Measurements from ENCODE around the gene WFS1. TPM values are rescaled to one million over a fixed set of nuclear protein-coding genes. Genes with fewer than 3 reads are reported as not detected.

Gene WFS1
- total and polyA plus RNA-seq, 2 of the 4 experiments (the other 2 are of a cell fraction) = 9.7 to 42.4 TPM

DNA sequence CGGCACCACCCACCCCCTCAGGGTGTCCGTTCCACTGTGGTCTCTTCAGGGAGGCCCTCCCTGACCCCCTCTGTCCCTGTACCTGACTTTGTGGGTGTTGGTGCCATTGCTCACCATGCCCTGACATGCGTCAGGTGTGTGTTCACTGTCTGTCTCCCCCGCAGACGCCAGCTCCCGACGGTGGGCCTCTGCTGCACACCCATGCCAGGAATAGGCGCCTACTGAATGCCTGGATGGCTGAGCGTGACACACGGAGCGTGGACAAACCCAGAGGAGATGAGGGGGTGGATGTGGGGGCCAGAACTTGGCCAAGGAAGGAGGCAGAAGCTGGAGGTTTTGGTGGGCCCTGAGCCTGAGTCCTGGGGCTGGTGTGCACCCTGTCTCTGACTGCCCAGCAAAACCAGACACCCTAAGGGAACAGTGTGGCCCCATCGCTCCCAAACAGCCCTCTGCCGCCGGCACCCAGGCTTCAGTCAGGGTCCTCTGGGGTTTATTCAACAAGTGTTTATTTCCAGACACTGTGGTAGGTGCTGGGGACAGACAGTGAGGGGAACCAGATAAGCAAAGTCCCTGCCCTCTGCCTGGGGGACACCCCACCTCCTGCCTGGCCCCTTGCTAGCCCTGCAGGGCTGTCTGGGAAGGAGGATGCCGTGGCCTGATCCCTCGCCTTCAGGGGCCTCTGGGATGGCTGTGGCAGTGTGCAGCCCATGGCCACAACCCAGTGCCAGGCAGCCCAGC is 76.9 kb downstream of the WFS1 start:
- H2BK120ac ChIP-seq (ENCODE audit: low read depth, low read length) = no peak overlapping the region
- H2BK15ac ChIP-seq (ENCODE audit: low read depth, low read length) = no peak overlapping the region
- no peak overlapping the region for H3K27ac ChIP-seq (ENCODE audit: insufficient read depth, low read length)
- H2AFZ ChIP-seq (replicated peaks; ENCODE audit: low read length, poor library complexity) = no peak overlapping the region
- H2AK9ac ChIP-seq (replicated peaks; ENCODE audit: low read depth, low read length, poor library complexity) = no peak overlapping the region
- no peaks in the 10 kb centered on the region for H3K9me1 ChIP-seq (ENCODE audit: insufficient read depth, low read length)
- no peaks in the 10 kb centered on the region for H3K79me1 ChIP-seq (ENCODE audit: low read depth in 1 of 2, low read length in 2 of 2)
- no peaks in the 10 kb centered on the region for H3K9me3 ChIP-seq (ENCODE audit: control insufficient read depth, insufficient read depth, low read length)
- H4K91ac ChIP-seq (ENCODE audit: insufficient read depth, low read depth, low read length) = no peak overlapping the region
- no peak overlapping the region for H2AK5ac ChIP-seq (ENCODE audit: low read depth, low read length)
- H3K9ac ChIP-seq (ENCODE audit: low read depth, low read length) = no peak overlapping the region
- peaks cover 13% of the 10 kb centered on the region for H3K27me3 ChIP-seq (ENCODE audit: control insufficient read depth, insufficient read depth, low read length)
- H3K23ac ChIP-seq (ENCODE audit: low read depth, low read length) = no peak overlapping the region
- H4K20me1 ChIP-seq (ENCODE audit: insufficient read depth, low read length) = no peaks in the 10 kb centered on the region
- dilution Hi-C loops (cut with HindIII; ENCODE audit: low sequenced_read_pairs, unreplicated experiment) (no loop called here), in situ Hi-C loops (cut with MboI; ENCODE audit: low sequenced_read_pairs) (no loop called here), intact Hi-C loops (cut with micrococcal nuclease) (no loop called here)
- no peak overlapping the region for H4K8ac ChIP-seq (ENCODE audit: low read depth in 2 of 2, low read length in 2 of 2)
- no peak overlapping the region for H2BK5ac ChIP-seq (ENCODE audit: low read depth, low read length, poor library complexity, severe bottlenecking)
- H3K56ac ChIP-seq (ENCODE audit: extremely low read depth, insufficient read depth, low read length) = no peak overlapping the region
- TF ChIP-seq NFE2L2 (IDR thresholded peaks at IDR 0.05; ENCODE audit: low read depth, low read length) (no peak), RAD21 (IDR thresholded peaks at IDR 0.05; ENCODE audit: low read length) (no peak), SMC3 (IDR thresholded peaks at IDR 0.05; ENCODE audit: low read depth, low read length) (no peak), MXI1 (IDR thresholded peaks at IDR 0.05; ENCODE audit: borderline replicate concordance, low read depth, low read length) (no peak), RCOR1 (IDR thresholded peaks at IDR 0.05; ENCODE audit: insufficient replicate concordance, low read length) (no peak), FOS (IDR thresholded peaks at IDR 0.05; ENCODE audit: low read depth, low read length) (no peak), BHLHE40 (IDR thresholded peaks at IDR 0.05; ENCODE audit: low read depth, low read length) (no peak), MAFK (IDR thresholded peaks at IDR 0.05; ENCODE audit: low read depth, low read length) (no peak), POLR2A (IDR thresholded peaks at IDR 0.05; ENCODE audit: low read depth, low read length) (no peak), MAZ (IDR thresholded peaks at IDR 0.05; ENCODE audit: borderline replicate concordance, low read depth, low read length) (no peak), CHD1 (IDR thresholded peaks at IDR 0.05; ENCODE audit: low read depth, low read length) (no peak), RFX5 (IDR thresholded peaks at IDR 0.05; ENCODE audit: low read depth, low read length) (no peak), CEBPB (IDR thresholded peaks at IDR 0.05; ENCODE audit: low read depth, low read length) (no peak)
- TF ChIP-seq, protein P1, sequence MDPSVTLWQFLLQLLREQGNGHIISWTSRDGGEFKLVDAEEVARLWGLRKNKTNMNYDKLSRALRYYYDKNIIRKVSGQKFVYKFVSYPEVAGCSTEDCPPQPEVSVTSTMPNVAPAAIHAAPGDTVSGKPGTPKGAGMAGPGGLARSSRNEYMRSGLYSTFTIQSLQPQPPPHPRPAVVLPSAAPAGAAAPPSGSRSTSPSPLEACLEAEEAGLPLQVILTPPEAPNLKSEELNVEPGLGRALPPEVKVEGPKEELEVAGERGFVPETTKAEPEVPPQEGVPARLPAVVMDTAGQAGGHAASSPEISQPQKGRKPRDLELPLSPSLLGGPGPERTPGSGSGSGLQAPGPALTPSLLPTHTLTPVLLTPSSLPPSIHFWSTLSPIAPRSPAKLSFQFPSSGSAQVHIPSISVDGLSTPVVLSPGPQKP (IDR thresholded peaks at IDR 0.05; ENCODE audit: borderline replicate concordance, low read depth, low read length) = no peak
- TF ChIP-seq, protein P2, sequence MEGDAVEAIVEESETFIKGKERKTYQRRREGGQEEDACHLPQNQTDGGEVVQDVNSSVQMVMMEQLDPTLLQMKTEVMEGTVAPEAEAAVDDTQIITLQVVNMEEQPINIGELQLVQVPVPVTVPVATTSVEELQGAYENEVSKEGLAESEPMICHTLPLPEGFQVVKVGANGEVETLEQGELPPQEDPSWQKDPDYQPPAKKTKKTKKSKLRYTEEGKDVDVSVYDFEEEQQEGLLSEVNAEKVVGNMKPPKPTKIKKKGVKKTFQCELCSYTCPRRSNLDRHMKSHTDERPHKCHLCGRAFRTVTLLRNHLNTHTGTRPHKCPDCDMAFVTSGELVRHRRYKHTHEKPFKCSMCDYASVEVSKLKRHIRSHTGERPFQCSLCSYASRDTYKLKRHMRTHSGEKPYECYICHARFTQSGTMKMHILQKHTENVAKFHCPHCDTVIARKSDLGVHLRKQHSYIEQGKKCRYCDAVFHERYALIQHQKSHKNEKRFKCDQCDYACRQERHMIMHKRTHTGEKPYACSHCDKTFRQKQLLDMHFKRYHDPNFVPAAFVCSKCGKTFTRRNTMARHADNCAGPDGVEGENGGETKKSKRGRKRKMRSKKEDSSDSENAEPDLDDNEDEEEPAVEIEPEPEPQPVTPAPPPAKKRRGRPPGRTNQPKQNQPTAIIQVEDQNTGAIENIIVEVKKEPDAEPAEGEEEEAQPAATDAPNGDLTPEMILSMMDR (conservative IDR thresholded peaks at IDR 0.05; ENCODE audit: low read depth, low read length) = no peak
- TF ChIP-seq, protein P3, sequence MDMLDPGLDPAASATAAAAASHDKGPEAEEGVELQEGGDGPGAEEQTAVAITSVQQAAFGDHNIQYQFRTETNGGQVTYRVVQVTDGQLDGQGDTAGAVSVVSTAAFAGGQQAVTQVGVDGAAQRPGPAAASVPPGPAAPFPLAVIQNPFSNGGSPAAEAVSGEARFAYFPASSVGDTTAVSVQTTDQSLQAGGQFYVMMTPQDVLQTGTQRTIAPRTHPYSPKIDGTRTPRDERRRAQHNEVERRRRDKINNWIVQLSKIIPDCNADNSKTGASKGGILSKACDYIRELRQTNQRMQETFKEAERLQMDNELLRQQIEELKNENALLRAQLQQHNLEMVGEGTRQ (IDR thresholded peaks at IDR 0.05; ENCODE audit: low read depth, low read length) = no peak
- H3K4me3 ChIP-seq (ENCODE audit: insufficient read depth, low read depth, low read length) = no peak overlapping the region
- 71% methylated on average over 7 of the region's 16 CpGs; no CpG with 5 or more reads in 1 of the 2 experiments for WGBS, 2 experiments (ENCODE audit: extremely low coverage in 2 of 2, insufficient read length in 1 of 2)
- no peak overlapping the region for H3K4ac ChIP-seq (ENCODE audit: low read depth, low read length)
- CTCF ChIA-PET = interaction anchor here (1.8 kb wide), 1 partner anchor 15 kb away, joined by 5 read pairs; no protein-coding TSS in a partner anchor
- DNase-seq (no peak), ATAC-seq (ENCODE audit: low read depth) (no peak)
- BruUV-seq (replicated peaks) = no TSS peak
- no peaks in the 10 kb centered on the region for H3K36me3 ChIP-seq (ENCODE audit: control insufficient read depth, insufficient read depth, low read length)
- H4K5ac ChIP-seq (ENCODE audit: low read depth, low read length) = no peak overlapping the region
- no peak overlapping the region for H3K18ac ChIP-seq (ENCODE audit: low read depth, low read length)
- peaks cover 2% of the 10 kb centered on the region; the same call in 1 of the 2 replicates for H3K4me1 ChIP-seq (ENCODE audit: control insufficient read depth, insufficient read depth, low read length)
- POLR2A ChIA-PET (ENCODE audit: unreplicated experiment) = no interaction called here
- H3K4me2 ChIP-seq (ENCODE audit: low read depth, low read length) = no peak overlapping the region
- H3K14ac ChIP-seq (replicated peaks; ENCODE audit: low read depth, low read length) = no peak overlapping the region
- no peak overlapping the region for H2BK20ac ChIP-seq (ENCODE audit: low read depth, low read length)

Data from IMR-90 (cell line).